Activated T-helper 1 cell treated with Interleukin-2 at 50 U/mL for 16 hours (primary cell): ENCODE results near the gene MAN1C1.

Source experiments
- DNase-seq: peaks from one replicate; pipeline ENCODE4 v3.0.0-alpha.2; 2020; ENCODE audit warnings: low read depth

The MAN1C1 gene

GRCh38 chr1:25614501-25615171, 2.0 kb upstream of the MAN1C1 start:
- DNase-seq, result no peak

DNA sequence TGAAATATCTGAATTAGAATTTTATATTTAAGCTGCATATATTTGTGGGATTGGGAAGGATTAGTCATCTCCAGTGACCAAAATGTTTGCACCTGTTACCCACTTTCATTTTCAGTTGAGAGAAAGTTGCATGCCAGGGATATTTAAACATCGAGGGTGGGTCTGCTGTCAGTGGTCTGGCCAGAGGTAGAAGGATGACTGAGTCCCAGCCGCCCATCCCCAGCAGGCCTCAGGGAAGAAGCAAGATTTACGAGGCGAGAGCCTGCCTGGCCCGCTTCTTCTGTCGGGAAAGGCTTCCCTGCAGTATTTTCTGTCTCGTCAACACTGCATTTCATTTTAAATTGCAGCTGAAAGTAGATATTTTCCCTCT, 1.4 kb upstream of the MAN1C1 start:
- DNase-seq, result no peak

- no peak for DNase-seq
Measured at GRCh38 chr1:25615563-25616094, 962 bp upstream of the MAN1C1 start.

DNA sequence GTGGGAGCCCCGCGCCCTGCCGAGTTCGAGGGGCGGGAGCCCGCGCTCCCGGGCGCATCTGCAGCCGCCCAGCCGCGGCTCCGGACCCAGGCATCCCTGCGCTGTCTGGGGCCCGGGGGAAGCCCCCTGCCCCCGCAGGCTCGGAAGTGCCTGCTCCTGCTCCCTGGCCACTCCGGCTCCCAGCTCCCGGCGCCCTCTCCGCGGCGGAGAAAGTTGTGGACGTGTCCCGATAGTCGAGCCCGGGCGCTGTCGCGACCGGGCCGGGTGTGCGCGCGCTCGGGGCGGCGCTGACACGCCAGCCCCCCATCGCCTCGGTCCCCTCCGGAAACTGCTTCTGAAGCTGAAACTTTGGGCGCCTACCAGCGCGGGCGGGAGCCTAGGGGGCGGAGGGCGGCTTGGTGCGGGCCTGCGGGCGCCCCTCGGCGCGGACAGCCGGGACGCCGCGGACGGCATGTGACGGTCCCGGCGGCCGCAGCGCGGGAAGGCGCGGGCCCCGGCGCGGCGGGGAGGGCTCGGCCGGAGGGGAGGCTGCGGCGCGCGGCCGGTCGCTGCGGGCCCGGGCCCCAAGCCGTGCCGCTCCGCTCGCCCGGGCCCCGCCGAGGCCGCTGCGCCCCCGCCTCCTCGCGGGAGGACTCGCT, 515 bp downstream of the MAN1C1 start:
- no peak for DNase-seq

- no peak for DNase-seq
Measured at GRCh38 chr1:25617625-25618432, 1.2 kb downstream of the MAN1C1 start.

DNA sequence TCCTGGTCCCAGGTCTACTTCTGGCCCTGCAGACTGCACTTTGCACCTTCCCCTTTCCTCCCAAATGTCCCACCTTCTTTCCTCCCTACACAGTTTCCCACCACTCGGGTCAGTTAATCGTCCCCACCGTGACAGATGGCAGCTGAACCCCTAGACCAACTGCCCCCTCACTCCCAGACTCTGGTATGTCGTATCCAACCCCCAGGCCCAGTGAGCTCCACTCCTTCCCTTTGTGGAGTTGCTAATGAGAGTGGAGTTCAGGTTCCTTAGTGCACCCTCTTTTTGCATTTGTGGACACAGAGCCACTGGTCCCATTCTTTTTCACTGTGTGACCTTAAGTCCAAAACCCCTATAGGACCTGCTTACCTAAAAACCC, 1.8 kb downstream of the MAN1C1 start:
- DNase-seq, result no peak

DNA sequence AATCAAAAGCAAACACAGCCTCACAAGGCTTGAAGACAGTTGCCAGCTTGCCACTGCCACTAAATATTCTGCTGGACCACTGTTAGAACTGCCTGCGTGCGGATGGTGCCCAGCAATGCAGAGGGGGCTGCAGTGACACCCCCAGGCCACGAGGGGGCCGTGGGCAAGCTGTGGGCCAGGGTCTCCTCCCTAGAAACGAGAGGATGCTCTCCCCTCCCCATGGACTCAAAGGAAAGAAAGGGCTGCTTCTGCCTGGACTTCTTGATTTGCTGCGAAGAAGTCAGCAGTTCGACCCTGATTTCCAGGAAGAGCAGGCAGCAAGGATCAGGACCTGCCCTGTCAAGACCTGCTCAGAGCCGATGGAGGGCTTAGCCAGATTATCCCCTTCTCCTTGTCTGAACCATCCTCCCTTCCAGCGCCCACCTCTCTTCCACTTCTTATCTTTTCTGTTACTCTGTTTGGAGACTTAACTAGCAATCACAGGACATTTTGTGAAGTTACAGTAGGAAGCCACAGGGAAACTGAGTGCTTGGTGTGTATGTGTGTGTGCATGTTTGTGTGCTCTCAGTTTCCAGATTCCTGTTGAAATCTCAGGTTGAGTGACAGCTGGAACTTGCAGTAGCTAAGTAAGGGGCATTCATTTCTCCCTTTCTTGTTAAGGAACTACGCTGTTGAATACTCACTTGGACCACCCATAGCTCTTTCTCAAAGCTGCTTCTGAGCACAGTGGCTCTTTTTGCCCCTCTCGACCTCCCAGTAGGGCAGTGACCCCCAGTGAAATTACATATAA, 2.7 kb downstream of the MAN1C1 start:
- no peak for DNase-seq

DNA sequence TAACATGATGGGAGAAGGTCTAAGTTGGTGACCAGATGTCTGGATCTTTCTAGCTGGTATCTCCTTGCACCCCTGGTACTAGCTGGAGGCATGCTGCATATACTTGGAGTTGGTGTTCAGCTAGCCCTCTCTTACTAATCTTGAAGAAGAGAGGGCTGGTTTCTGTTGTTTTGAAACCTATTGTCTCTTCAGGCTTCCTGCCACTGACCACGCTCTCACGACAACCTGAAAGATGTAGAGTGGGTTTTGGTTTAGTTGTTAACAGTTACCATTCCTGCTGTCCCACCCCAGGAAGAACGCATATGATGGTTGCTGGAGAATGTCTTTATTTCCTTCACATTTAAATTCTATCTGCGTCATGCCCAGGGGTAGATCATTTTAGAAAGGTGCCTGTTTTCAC, 3.6 kb downstream of the MAN1C1 start:
- no peak for DNase-seq

DNA sequence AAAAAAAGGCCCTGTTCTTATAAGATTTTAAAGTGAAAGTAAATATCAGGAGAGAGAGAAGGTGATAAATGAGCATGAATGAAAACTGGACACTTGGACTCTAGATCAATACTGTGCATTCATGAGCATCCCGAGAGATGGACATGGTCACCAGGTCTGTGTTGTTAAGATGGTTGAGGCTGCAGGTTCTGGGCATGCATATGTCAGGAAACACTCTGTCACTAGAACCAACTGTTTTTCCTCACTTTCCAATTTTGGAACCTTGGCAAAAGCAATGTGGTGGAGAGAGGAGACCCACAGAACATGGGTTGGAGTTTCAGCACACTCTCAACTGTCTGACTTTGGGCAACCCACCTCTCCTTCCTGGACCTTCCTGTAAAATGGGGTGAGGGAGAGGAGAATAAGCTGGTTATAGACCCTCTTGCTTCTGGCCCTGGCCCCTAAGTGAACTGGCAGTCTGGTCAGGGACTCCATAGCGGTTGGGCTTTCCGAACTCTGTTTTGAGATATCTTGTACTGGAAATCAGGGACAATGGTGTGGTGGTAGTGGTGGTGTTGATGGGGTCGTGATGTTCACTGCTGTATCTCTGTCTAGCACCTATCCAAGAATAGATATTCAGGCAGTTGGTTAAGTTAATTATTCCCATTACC, 4.2 kb downstream of the MAN1C1 start:
- no peak for DNase-seq

DNA sequence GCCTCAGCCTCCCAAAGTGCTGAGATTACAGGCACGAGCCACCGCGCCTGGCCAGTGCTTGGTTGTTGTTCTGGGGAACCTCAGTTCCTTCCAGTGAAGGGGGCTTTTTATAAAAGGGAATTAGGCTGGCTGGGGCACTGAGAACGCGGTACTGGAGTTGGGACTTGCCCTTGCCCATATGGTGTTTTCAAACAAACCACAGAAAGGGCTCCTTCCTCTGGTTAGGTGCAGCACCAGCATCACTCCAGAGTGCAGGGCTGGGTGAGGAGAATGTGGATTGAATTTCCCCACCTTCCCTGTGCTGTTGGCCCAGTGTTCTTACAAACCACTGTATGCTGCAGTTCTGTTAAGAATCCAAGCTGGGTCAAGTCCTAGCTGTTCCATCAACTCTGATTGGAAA, 5.3 kb downstream of the MAN1C1 start:
- no peak for DNase-seq

GRCh38 chr1:25622531-25622930, 5.9 kb downstream of the MAN1C1 start:
- no peak for DNase-seq

DNA sequence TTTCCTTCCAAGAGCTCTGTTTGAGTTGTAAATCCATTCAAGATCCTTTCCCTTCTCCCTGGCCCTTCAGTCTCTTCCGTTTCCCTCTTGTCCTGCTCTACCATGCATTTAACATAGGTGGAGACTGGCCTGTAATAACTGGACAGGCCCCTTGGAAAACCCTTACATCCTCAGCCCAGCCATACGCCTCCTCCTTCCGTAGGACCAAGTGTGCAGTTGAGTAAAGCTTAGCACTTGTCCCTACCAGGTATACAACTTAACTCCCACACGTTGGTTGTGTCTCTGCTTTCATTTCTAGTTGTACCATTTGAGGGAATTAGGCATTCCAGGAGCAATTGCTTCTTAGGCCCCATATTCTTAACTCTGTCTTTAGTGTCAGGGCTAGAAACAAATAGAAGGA, 6.4 kb downstream of the MAN1C1 start:
- no peak for DNase-seq

GRCh38 chr1:25623731-25624130, 7.1 kb downstream of the MAN1C1 start:
- no peak for DNase-seq

DNA sequence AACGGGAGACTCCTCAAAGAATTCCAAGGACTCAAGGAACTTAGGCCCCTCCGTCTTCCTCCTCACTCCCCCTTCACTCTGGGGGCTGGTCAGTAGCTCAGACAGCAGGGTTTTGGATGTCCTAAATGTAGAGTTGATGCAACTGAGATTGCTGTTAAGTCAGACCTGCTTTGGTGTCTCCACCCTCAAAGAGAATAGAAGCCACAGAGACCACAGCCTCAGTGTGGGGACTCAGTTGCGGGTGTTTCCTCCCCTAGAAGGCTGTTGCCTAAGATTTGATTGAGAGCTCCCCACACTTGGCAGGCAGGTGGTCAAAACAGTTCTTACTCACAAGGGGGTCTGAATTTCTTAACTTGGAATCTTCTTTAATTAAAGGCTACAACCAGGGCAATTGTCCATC, 7.6 kb downstream of the MAN1C1 start:
- DNase-seq, result no peak

DNA sequence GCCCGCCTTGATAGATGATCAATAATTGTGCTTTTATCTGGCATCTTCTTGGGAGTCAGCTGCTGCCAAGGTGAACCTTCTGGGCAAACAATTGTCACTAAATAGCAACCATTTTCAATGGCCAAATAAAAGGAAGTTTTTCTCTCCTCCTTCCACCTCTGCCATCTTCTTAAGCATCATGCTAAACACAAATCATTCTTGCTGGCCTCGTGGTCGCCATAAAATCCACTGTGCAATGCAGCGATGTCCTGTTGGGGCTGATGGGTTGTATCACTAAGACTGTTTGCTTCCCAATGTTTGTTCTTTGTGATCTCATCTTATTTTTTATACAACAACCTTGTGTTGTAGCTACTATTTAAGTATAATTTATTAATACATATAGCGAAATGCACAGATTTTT, 8.0 kb downstream of the MAN1C1 start:
- DNase-seq, result no peak

- DNase-seq, result no peak
Measured at GRCh38 chr1:25626018-25626417, 9.4 kb downstream of the MAN1C1 start.

GRCh38 chr1:25628741-25629421, 12.3 kb downstream of the MAN1C1 start:
- no peak for DNase-seq

GRCh38 chr1:25629836-25630235, 13.2 kb downstream of the MAN1C1 start:
- no peak for DNase-seq

DNA sequence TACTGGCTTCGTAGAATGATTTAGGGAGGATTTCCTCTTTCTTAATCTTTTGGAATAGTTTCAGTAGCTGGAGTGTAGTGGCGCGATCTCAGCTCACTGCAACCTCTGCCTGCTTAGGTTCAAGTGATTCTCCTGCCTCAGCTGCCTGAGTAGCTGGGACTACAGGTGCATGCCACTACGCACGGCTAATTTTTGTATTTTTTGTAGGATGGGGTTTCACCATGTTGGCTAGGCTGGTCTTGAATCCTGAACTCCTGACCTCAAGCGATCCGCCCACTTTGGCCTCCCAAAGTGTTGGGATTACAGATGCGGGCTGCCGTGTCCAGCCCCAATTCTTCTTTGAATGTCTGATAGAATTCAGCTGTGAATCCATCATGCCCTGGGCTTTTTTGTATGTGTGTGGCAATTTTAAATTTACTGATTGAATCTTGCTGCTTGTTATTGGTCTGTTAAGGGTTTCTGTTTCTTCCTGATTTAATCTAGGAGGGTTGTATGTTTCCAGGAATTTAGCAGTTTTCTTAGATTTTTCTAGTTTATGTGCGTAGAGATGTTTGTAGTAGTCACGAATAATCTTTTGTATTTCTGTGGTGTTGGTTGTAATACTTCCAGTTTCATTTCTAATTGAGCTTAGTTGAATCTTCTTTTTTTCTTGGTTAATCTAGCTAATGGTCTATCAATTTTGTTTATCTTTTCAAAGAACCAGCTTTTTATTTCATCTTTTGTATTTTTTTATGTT, 15.3 kb downstream of the MAN1C1 start:
- no peak for DNase-seq

DNA sequence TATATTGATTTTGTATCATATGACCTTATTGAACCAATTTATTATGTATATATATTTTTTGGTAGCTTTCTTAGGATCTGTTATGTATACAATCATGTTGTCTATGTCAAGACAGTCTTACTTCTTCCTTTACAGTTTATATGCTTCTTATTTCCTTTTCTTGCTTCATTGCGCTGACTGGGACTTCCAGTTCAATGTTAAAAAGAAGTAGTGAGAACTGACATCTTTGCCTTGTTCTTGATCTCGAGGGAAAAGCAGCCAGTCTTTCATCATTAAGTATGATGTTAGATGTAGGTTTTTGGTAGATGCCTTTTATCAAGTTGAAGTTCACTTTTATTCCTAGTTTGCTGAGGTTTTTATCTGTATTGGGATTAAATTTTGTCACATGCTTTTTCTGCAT, 17.5 kb downstream of the MAN1C1 start:
- DNase-seq, result no peak

GRCh38 chr1:25634896-25635295, 18.3 kb downstream of the MAN1C1 start:
- no peak for DNase-seq
